H9 (cell line): Measurements from ENCODE around the gene HS1BP3. TPM values are rescaled to one million over a fixed set of nuclear protein-coding genes. Genes with fewer than 3 reads are reported as not detected.

ENCODE experiments used
- DNase-seq: peaks from one replicate; pipeline ENCODE4 v3.0.0-alpha.2; 2017
- H2AFZ ChIP-seq: one replicate; pipeline ENCODE4 v1.6.1; 2013; ENCODE audit warnings: mild to moderate bottlenecking, low read length, control low read depth, moderate library complexity
- H2AK5ac ChIP-seq: 2 replicates; pipeline ENCODE4 v1.6.1; 2013; ENCODE audit warnings: low read length, control low read depth, mixed read lengths; ENCODE audit not compliant: insufficient read length
- H2BK120ac ChIP-seq: one replicate; pipeline ENCODE4 v1.6.1; 2013; ENCODE audit warnings: low read depth, mild to moderate bottlenecking, low read length, control low read depth, inconsistent platforms; ENCODE audit not compliant: poor library complexity, severe bottlenecking
- H2BK12ac ChIP-seq: 2 replicates; pipeline ENCODE4 v1.6.1; 2013; ENCODE audit warnings: low read length, control low read depth, mixed read lengths, low read depth; ENCODE audit not compliant: insufficient read length
- H2BK15ac ChIP-seq: 2 replicates; pipeline ENCODE4 v1.6.1; 2013; ENCODE audit warnings: low read depth, low read length, control low read depth
- H2BK20ac ChIP-seq: one replicate; pipeline ENCODE4 v1.6.1; 2013; ENCODE audit warnings: low read depth, mild to moderate bottlenecking, low read length, control low read depth, inconsistent platforms; ENCODE audit not compliant: poor library complexity, severe bottlenecking
- H2BK5ac ChIP-seq: 2 replicates; pipeline ENCODE4 v1.6.1; 2013; ENCODE audit warnings: low read length, control low read depth, mixed read lengths; ENCODE audit not compliant: insufficient read length
- H3K14ac ChIP-seq: 2 replicates; pipeline ENCODE4 v1.6.1; 2013; ENCODE audit warnings: low read length, control low read depth; ENCODE audit not compliant: insufficient read depth
- H3K18ac ChIP-seq: 2 replicates; pipeline ENCODE4 v1.6.1; 2013; ENCODE audit warnings: low read depth, mild to moderate bottlenecking, mixed read lengths, low read length, control low read depth; ENCODE audit not compliant: insufficient read length
- H3K23ac ChIP-seq: 2 replicates; pipeline ENCODE4 v1.6.1; 2013; ENCODE audit warnings: low read length, control low read depth, mixed read lengths, low read depth; ENCODE audit not compliant: insufficient read length
- H3K23me2 ChIP-seq: 2 replicates; pipeline ENCODE4 v1.6.1; 2013; ENCODE audit warnings: low read depth, mild to moderate bottlenecking, mixed read lengths, low read length, control low read depth; ENCODE audit not compliant: insufficient read length, poor library complexity, severe bottlenecking
- H3K27ac ChIP-seq: 2 replicates; pipeline ENCODE4 v1.5.1; 2013; ENCODE audit warnings: low read length, control low read depth, mixed read lengths, low read depth; ENCODE audit not compliant: insufficient read length
- H3K27me3 ChIP-seq: 2 replicates; pipeline ENCODE4 v1.6.1; 2013; ENCODE audit warnings: low read length, control low read depth, inconsistent platforms; ENCODE audit not compliant: insufficient read depth
- H3K4ac ChIP-seq: 2 replicates; pipeline ENCODE4 v1.6.1; 2013; ENCODE audit warnings: low read depth, mild to moderate bottlenecking, control low read depth, inconsistent platforms, low read length, moderate library complexity
- H3K4me1 ChIP-seq: 2 replicates; pipeline ENCODE4 v1.6.1; 2013; ENCODE audit warnings: low read length, control low read depth, inconsistent platforms; ENCODE audit not compliant: insufficient read depth
- H3K4me2 ChIP-seq: 2 replicates; pipeline ENCODE4 v1.6.1; 2013; ENCODE audit warnings: low read length, control low read depth, mixed read lengths; ENCODE audit not compliant: insufficient read length, insufficient read depth
- H3K56ac ChIP-seq: 2 replicates; pipeline ENCODE4 v1.6.1; 2013; ENCODE audit warnings: low read depth, mild to moderate bottlenecking, mixed read lengths, low read length, control low read depth; ENCODE audit not compliant: insufficient read length
- H3K79me1 ChIP-seq: 2 replicates; pipeline ENCODE4 v1.6.1; 2013; ENCODE audit warnings: low read depth, mild to moderate bottlenecking, moderate library complexity, low read length, control low read depth, inconsistent platforms; ENCODE audit not compliant: insufficient read depth, poor library complexity, severe bottlenecking
- H3K79me2 ChIP-seq: 2 replicates; pipeline ENCODE4 v1.6.1; 2013; ENCODE audit warnings: low read length, control low read depth, inconsistent platforms; ENCODE audit not compliant: insufficient read depth
- H3K9ac ChIP-seq: 2 replicates; pipeline ENCODE4 v1.6.1; 2013; ENCODE audit warnings: low read length, control low read depth, mixed read lengths; ENCODE audit not compliant: insufficient read length; ENCODE audit errors: extremely low read depth
- H3K9me3 ChIP-seq: one replicate; pipeline ENCODE4 v1.6.1; 2013; ENCODE audit warnings: low read depth, low read length, inconsistent platforms; ENCODE audit not compliant: control insufficient read depth
- H3T11ph ChIP-seq: one replicate; pipeline ENCODE4 v1.6.1; 2013; ENCODE audit warnings: mild to moderate bottlenecking, low read length, control low read depth, inconsistent platforms
- H4K20me1 ChIP-seq: one replicate; pipeline ENCODE4 v1.6.1; 2013; ENCODE audit not compliant: control insufficient read depth, insufficient read length, insufficient read depth
- H4K5ac ChIP-seq: 2 replicates; pipeline ENCODE4 v1.6.1; 2013; ENCODE audit warnings: low read depth, mild to moderate bottlenecking, mixed read lengths, low read length, control low read depth; ENCODE audit not compliant: insufficient read length
- H4K8ac ChIP-seq: replicated peaks from 2 replicates; pipeline ENCODE4 v1.6.1; 2013; ENCODE audit warnings: low read length, control low read depth, mixed read lengths, low read depth; ENCODE audit not compliant: insufficient read length
- H4K91ac ChIP-seq: 2 replicates; pipeline ENCODE4 v1.6.1; 2013; ENCODE audit warnings: low read depth, mild to moderate bottlenecking, moderate library complexity, mixed read lengths, low read length, control low read depth; ENCODE audit not compliant: insufficient read length
- H3K27ac Mint-ChIP-seq, 3 experiments: 2 replicates in 2 of 3; 3 replicates in 1 of 3; pipeline ENCODE4 v1.8.0; 2020 to 2021; ENCODE audit warnings: mixed read lengths in 3 of 3, mild to moderate bottlenecking in 1 of 3, moderate library complexity in 1 of 3
- H3K27me3 Mint-ChIP-seq: 2 replicates; pipeline ENCODE4 v1.8.0; 2021; ENCODE audit warnings: low read depth, mild to moderate bottlenecking, moderate library complexity, mixed read lengths
- H3K36me3 Mint-ChIP-seq, 3 experiments: 2 replicates in 2 of 3; 3 replicates in 1 of 3; pipeline ENCODE4 v1.8.0; 2020 to 2021; ENCODE audit warnings: low read depth in 3 of 3, mixed read lengths in 3 of 3; ENCODE audit not compliant: insufficient read depth in 1 of 3
- H3K4me1 Mint-ChIP-seq, 2 experiments: 2 replicates each; pipeline ENCODE4 v1.8.0; 2020; ENCODE audit warnings: mixed read lengths in 2 of 2
- H3K4me3 Mint-ChIP-seq, 2 experiments: 2 replicates in 1 of 2; 3 replicates in 1 of 2; pipeline ENCODE4 v1.8.0; 2020 to 2021; ENCODE audit warnings: mild to moderate bottlenecking in 2 of 2, mixed read lengths in 2 of 2, moderate library complexity in 1 of 2
- H3K9me3 Mint-ChIP-seq, 2 experiments: 2 replicates in 1 of 2; 3 replicates in 1 of 2; pipeline ENCODE4 v1.8.0; 2020; ENCODE audit warnings: mild to moderate bottlenecking in 2 of 2, mixed read lengths in 2 of 2, moderate library complexity in 1 of 2
- WGBS: extraction: QIAGEN DNeasy Blood & Tissue Kit; methylation state at CpG from one replicate; pipeline ENCODE4 v1.1.7; 2013; ENCODE audit warnings: missing lambda C conversion rate, low lambda C conversion rate, mixed read lengths; ENCODE audit not compliant: insufficient read length; ENCODE audit errors: extremely low coverage; 5-methylcytosine and 5-hydroxymethylcytosine counted together
- total RNA-seq: library from RNA; stranded (reverse); gene quantifications from 2 replicates; pipeline ENCODE4 v1.2.1, GENCODE V29; 2021
- TF ChIP-seq, protein P1 (sequence below): fragments of 200-600 bp; sonication (generic); conservative IDR thresholded peaks from 3 replicates; pipeline ENCODE4 v1.8.0; 2021; ENCODE audit warnings: antibody characterized with exemption, mild to moderate bottlenecking

The HS1BP3 gene
- total RNA-seq, 1 experiment from 2014 or later = 11.1 TPM

DNA sequence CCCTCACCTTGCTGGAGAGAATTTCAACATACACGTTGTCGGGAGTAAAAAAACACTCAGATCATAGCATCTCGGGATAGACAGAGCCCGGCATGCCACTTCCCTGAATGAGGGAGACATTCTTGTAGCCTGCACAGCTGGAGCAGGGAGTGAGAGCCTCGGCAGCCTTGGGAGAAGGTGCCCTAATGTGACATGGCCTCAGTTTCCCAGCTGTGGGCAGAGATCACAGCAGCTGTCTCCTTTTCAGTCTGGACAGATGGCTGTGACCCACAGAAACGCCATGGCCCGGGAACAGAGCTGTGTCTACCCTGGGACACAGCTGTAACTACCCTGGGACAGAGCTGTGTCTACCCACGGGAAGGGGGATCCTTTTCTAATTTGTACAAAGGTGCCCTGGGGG lies 55.9 kb downstream of the HS1BP3 start:
- TF ChIP-seq, protein P1, sequence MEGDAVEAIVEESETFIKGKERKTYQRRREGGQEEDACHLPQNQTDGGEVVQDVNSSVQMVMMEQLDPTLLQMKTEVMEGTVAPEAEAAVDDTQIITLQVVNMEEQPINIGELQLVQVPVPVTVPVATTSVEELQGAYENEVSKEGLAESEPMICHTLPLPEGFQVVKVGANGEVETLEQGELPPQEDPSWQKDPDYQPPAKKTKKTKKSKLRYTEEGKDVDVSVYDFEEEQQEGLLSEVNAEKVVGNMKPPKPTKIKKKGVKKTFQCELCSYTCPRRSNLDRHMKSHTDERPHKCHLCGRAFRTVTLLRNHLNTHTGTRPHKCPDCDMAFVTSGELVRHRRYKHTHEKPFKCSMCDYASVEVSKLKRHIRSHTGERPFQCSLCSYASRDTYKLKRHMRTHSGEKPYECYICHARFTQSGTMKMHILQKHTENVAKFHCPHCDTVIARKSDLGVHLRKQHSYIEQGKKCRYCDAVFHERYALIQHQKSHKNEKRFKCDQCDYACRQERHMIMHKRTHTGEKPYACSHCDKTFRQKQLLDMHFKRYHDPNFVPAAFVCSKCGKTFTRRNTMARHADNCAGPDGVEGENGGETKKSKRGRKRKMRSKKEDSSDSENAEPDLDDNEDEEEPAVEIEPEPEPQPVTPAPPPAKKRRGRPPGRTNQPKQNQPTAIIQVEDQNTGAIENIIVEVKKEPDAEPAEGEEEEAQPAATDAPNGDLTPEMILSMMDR = no peak
- Histone ChIP-seq H2BK15ac (no peak overlapping the region), H3K4me1 (no peaks in the 10 kb centered on the region; the same call in 1 of the 2 replicates), H3K4me2 (no peak overlapping the region), H3K9ac (no peak overlapping the region), H3T11ph (no peak overlapping the region), H3K14ac (no peak overlapping the region), H2AK5ac (no peak overlapping the region), H3K27me3 (no peaks in the 10 kb centered on the region), H2BK5ac (no peak overlapping the region), H2BK12ac (no peak overlapping the region), H3K79me1 (no peaks in the 10 kb centered on the region), H3K18ac (no peak overlapping the region), H3K27ac (no peak overlapping the region), H4K8ac (no peak overlapping the region), H2BK120ac (no peak overlapping the region), H3K56ac (no peak overlapping the region), H3K23me2 (no peaks in the 10 kb centered on the region), H3K9me3 (no peaks in the 10 kb centered on the region), H4K5ac (no peak overlapping the region), H3K23ac (no peak overlapping the region), H3K4ac (no peak overlapping the region), H4K91ac (no peak overlapping the region), H3K79me2 (no peaks in the 10 kb centered on the region), H2BK20ac (no peak overlapping the region), H2AFZ (no peak overlapping the region), H4K20me1 (no peaks in the 10 kb centered on the region)
- Mint-ChIP-seq H3K4me3 (no peak overlapping the region), H3K27ac (no peak overlapping the region), H3K9me3 (no peaks in the 10 kb centered on the region), H3K27me3 (peaks cover 15% of the 10 kb centered on the region), H3K36me3 (no peaks in the 10 kb centered on the region), H3K4me1 (peaks cover 23% of the 10 kb centered on the region in 2 experiments)
- WGBS = no CpG with 5 or more reads among the region's 8 CpGs
- DNase-seq = no peak
